B cell (primary cell): ENCODE results near the gene TPO. TPM values are rescaled to one million over a fixed set of nuclear protein-coding genes. Genes with fewer than 3 reads are reported as not detected.

ENCODE experiments used
- ATAC-seq: fragments of 200-7000 bp; cut with Tn5 transposase; one replicate; pipeline ENCODE4 v1.10.0; 2021; ENCODE audit warnings: low read depth, mild to moderate bottlenecking, moderate number of reproducible peaks, moderate library complexity
- CTCF ChIA-PET: fragments of 350-600 bp; sonication (Branson Sonifier 250); formaldehyde crosslinking; loops from one replicate; lab custom pipeline; 2021; ENCODE audit warnings: antibody characterized with exemption, inconsistent platforms; lab: Charles Lee
- POLR2A ChIA-PET: fragments of 350-600 bp; sonication (Branson Sonifier 250); formaldehyde crosslinking; loops from one replicate; lab custom pipeline; 2021; ENCODE audit warnings: antibody characterized with exemption; lab: Charles Lee
- DNase-seq: peaks from one replicate; pipeline ENCODE4 v3.0.0; 2013
- H2AFZ ChIP-seq: 2 replicates; pipeline ENCODE4 v1.6.1; 2012; ENCODE audit warnings: mild to moderate bottlenecking, low read depth, low read length; ENCODE audit not compliant: insufficient read depth, poor library complexity, severe bottlenecking
- H3K27ac ChIP-seq, 2 donors: 1 replicate in 1 of 2; 2 replicates in 1 of 2; pipeline ENCODE4 v1.5.1; 2012 to 2013; ENCODE audit warnings: low read length in 2 of 2, mild to moderate bottlenecking in 2 of 2, moderate library complexity in 1 of 2
- H3K27me3 ChIP-seq, 4 experiments: fragments of 200-600 bp in 1 of 4; sonication (generic) in 1 of 4; replicated peaks in 1 of 4; 1 replicate in 2 of 4; 2 replicates in 2 of 4; pipeline versions ENCODE4 v1.6.1 to v1.7.0; 2013 to 2016; ENCODE audit warnings: low read length in 3 of 4, mild to moderate bottlenecking in 2 of 4, mixed read lengths in 1 of 4, moderate library complexity in 1 of 4; ENCODE audit not compliant: insufficient read depth in 4 of 4, control insufficient read depth in 3 of 4; ENCODE audit errors: control extremely low read depth in 1 of 4
- H3K36me3 ChIP-seq, 2 experiments: replicated peaks in 1 of 2; 1 replicate in 1 of 2; 2 replicates in 1 of 2; pipeline versions ENCODE4 v1.6.1 to v1.7.1; 2013; ENCODE audit warnings: low read length in 1 of 2; ENCODE audit not compliant: insufficient read depth in 2 of 2, control insufficient read depth in 1 of 2; ENCODE audit errors: control extremely low read depth in 1 of 2, extremely low read depth in 1 of 2
- H3K4me1 ChIP-seq, 2 donors: fragments of 200-600 bp in 1 of 2; sonication (generic) in 1 of 2; 1 replicate in 1 of 2; 2 replicates in 1 of 2; pipeline versions ENCODE4 v1.5.1 to v1.6.1; 2013 to 2017; ENCODE audit warnings: low read length in 2 of 2; ENCODE audit not compliant: control insufficient read depth in 2 of 2, insufficient read depth in 2 of 2
- H3K4me2 ChIP-seq: replicated peaks from 2 replicates; pipeline ENCODE3; 2012; ENCODE audit warnings: mild to moderate bottlenecking, low read depth, low read length; ENCODE audit not compliant: poor library complexity, severe bottlenecking
- H3K4me3 ChIP-seq, 5 experiments: fragments of 200-600 bp in 1 of 5; sonication (generic) in 1 of 5; 1 replicate in 3 of 5; 2 replicates in 2 of 5; pipeline versions ENCODE4 v1.5.1 to v1.7.0; 2011 to 2016; ENCODE audit warnings: low read length in 4 of 5, mild to moderate bottlenecking in 4 of 5, low read depth in 2 of 5, control low read depth in 1 of 5, moderate library complexity in 1 of 5; ENCODE audit not compliant: insufficient read depth in 1 of 5; ENCODE audit errors: control extremely low read depth in 1 of 5, extremely low read depth in 1 of 5
- H3K79me2 ChIP-seq: fragments of 200-600 bp; sonication (generic); one replicate; pipeline ENCODE4 v1.6.0; 2016; ENCODE audit warnings: low read length; ENCODE audit not compliant: control insufficient read depth, insufficient read depth
- H3K9ac ChIP-seq: fragments of 200-600 bp; sonication (generic); 2 replicates; pipeline ENCODE4 v1.6.1; 2017; ENCODE audit warnings: mild to moderate bottlenecking, low read length, moderate library complexity
- H3K9me3 ChIP-seq, 3 donors: one replicate each; pipeline versions ENCODE4 v1.6.1 to v1.7.1; 2013; ENCODE audit warnings: low read length in 2 of 3; ENCODE audit not compliant: control insufficient read depth in 2 of 3, insufficient read depth in 1 of 3; ENCODE audit errors: control extremely low read depth in 1 of 3
- H4K20me1 ChIP-seq: 2 replicates; pipeline ENCODE4 v1.6.0; 2012; ENCODE audit warnings: mild to moderate bottlenecking, low read length; ENCODE audit not compliant: insufficient read depth, control insufficient read depth, poor library complexity, severe bottlenecking
- H3K27ac Mint-ChIP-seq: one replicate; pipeline ENCODE4 v1.8.0; 2021; ENCODE audit warnings: mixed read lengths
- H3K27me3 Mint-ChIP-seq: one replicate; pipeline ENCODE4 v1.8.0; 2021; ENCODE audit warnings: mixed read lengths
- H3K4me1 Mint-ChIP-seq: one replicate; pipeline ENCODE4 v1.8.0; 2021; ENCODE audit warnings: mixed read lengths
- H3K4me3 Mint-ChIP-seq: one replicate; pipeline ENCODE4 v1.8.0; 2021; ENCODE audit warnings: mixed read lengths
- H3K9me3 Mint-ChIP-seq: one replicate; pipeline ENCODE4 v1.8.0; 2022; ENCODE audit warnings: mixed read lengths; ENCODE audit not compliant: insufficient read depth
- EZH2 ChIP-seq: IDR thresholded peaks from 2 replicates; pipeline ENCODE4 v1.6.1; 2012; ENCODE audit warnings: borderline replicate concordance, low read depth, mild to moderate bottlenecking, moderate library complexity, low read length; ENCODE audit not compliant: insufficient read depth, poor library complexity, severe bottlenecking
- WGBS: methylation state at CpG from one replicate; pipeline ENCODE4 v1.1.5; 2013; ENCODE audit warnings: missing lambda C conversion rate; ENCODE audit not compliant: insufficient coverage; 5-methylcytosine and 5-hydroxymethylcytosine counted together
- intact Hi-C: fragments of 100-400 bp; cut with micrococcal nuclease; formaldehyde crosslinking; loops from one replicate; pipeline ENCODE4 v1.10.0; 2022
- polyA plus RNA-seq: library from polyadenylated mRNA; depleted of rRNA; stranded (reverse); fragments of >200 nt; gene quantifications from 2 replicates; pipeline ENCODE4 v1.2.3, GENCODE V29; 2012
- total RNA-seq, 2 donors: library from RNA; stranded (reverse); fragments of 120-200 nt in 1 of 2; gene quantifications; 1 replicate in 1 of 2; 2 replicates in 1 of 2; pipeline versions ENCODE4 v1.2.3 to v1.2.4, GENCODE V29; 2013 to 2022
- TF ChIP-seq, protein P1 (sequence below): fragments of 200-600 bp; IDR thresholded peaks from one replicate; pipeline ENCODE4 v1.8.0; 2022; ENCODE audit warnings: antibody characterized with exemption, mild to moderate bottlenecking

TPO gene
- total and polyA plus RNA-seq, 2 donors (not counting 1 experiment from before 2014, with no cell fraction given), result not detected

- no peak overlapping the region for H3K27ac Mint-ChIP-seq
- CTCF ChIA-PET, result no interaction called here
These were observed 104.5 kb downstream of the TPO start for GRCh38 chr2:1517786-1518185.

GRCh38 chr2:1518331-1518803 is 105.1 kb downstream of the TPO start:
- Histone ChIP-seq H3K4me2 (no peak overlapping the region), H3K9ac (no peak overlapping the region), H3K27ac (peak overlapping the region in 1 of 2 donors; percentile 10), H3K36me3 (no peaks in the 10 kb centered on the region), H4K20me1 (no peaks in the 10 kb centered on the region), H2AFZ (peak overlapping the region; percentile 1), H3K79me2 (no peaks in the 10 kb centered on the region), H3K4me3 (no peak overlapping the region), H3K27me3 (no peaks in the 10 kb centered on the region), H3K4me1 (peaks cover 14 to 19% of the 10 kb centered on the region in 2 donors), H3K9me3 (no peaks in the 10 kb centered on the region)
- intact Hi-C loops, result no loop called here
- ChIA-PET CTCF (no interaction called here), POLR2A (no interaction called here)
- Mint-ChIP-seq H3K27me3 (no peaks in the 10 kb centered on the region), H3K27ac (no peak overlapping the region), H3K4me3 (no peak overlapping the region), H3K4me1 (peaks cover 9% of the 10 kb centered on the region), H3K9me3 (no peaks in the 10 kb centered on the region)
- TF ChIP-seq, protein P1, sequence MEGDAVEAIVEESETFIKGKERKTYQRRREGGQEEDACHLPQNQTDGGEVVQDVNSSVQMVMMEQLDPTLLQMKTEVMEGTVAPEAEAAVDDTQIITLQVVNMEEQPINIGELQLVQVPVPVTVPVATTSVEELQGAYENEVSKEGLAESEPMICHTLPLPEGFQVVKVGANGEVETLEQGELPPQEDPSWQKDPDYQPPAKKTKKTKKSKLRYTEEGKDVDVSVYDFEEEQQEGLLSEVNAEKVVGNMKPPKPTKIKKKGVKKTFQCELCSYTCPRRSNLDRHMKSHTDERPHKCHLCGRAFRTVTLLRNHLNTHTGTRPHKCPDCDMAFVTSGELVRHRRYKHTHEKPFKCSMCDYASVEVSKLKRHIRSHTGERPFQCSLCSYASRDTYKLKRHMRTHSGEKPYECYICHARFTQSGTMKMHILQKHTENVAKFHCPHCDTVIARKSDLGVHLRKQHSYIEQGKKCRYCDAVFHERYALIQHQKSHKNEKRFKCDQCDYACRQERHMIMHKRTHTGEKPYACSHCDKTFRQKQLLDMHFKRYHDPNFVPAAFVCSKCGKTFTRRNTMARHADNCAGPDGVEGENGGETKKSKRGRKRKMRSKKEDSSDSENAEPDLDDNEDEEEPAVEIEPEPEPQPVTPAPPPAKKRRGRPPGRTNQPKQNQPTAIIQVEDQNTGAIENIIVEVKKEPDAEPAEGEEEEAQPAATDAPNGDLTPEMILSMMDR, result no peak
- TF ChIP-seq EZH2, result no peak
- DNase-seq, result peak; percentile 59
- peak; percentile 41 for ATAC-seq
- WGBS, result 0% methylated on average over 1 of the region's 3 CpGs

More at GRCh38 chr2:1517786-1518185, 104.5 kb downstream of the TPO start:
- no peaks in the 10 kb centered on the region for H4K20me1 ChIP-seq
- Mint-ChIP-seq H3K4me3 (no peak overlapping the region), H3K9me3 (no peaks in the 10 kb centered on the region), H3K27me3 (no peaks in the 10 kb centered on the region), H3K4me1 (peaks cover 9% of the 10 kb centered on the region)
- DNase-seq (no peak), ATAC-seq (no peak)
- POLR2A ChIA-PET, result no interaction called here
- H3K79me2 ChIP-seq, result no peaks in the 10 kb centered on the region
- TF ChIP-seq, protein P1, result no peak
- TF ChIP-seq EZH2, result no peak
- intact Hi-C loops, result no loop called here
- no peaks in the 10 kb centered on the region for H3K9me3 ChIP-seq
- peak overlapping the region; percentile 1 for H2AFZ ChIP-seq
- H3K4me1 ChIP-seq, result peaks cover 14 to 19% of the 10 kb centered on the region in 2 donors
- no peaks in the 10 kb centered on the region for H3K36me3 ChIP-seq
- H3K27ac ChIP-seq, result no peak overlapping the region
- H3K4me2 ChIP-seq, result no peak overlapping the region
- no peaks in the 10 kb centered on the region for H3K27me3 ChIP-seq
- 89% methylated on average over 5 of the region's 5 CpGs for WGBS
- H3K4me3 ChIP-seq, result no peak overlapping the region
- H3K9ac ChIP-seq, result no peak overlapping the region
